Measurements from ENCODE around the gene HCAR2. TPM values are rescaled to one million over a fixed set of nuclear protein-coding genes. Genes with fewer than 3 reads are reported as not detected.
A peak's percentile ranks its signal among the peaks of the same experiment; 100 is the strongest.
"Not testable (repeated sequence)": the region's sequence is repeated elsewhere in the genome, so short reads cannot be mapped to it uniquely, and the experiment has no call there.

The HCAR2 gene
- total RNA-seq, 1 donor from 2014 or later: 2.6 TPM

- DNase-seq (ENCODE audit: low spot score); intact Hi-C loops (cut with DNase I); ATAC-seq: not testable (repeated sequence)
Observed at GRCh38 chr12:122676781-122677180, 26.4 kb downstream of the HCAR2 start.

GRCh38 chr12:122676015-122676414 is 27.1 kb downstream of the HCAR2 start:
- ATAC-seq; intact Hi-C loops (cut with DNase I): not testable (repeated sequence)

GRCh38 chr12:122672515-122672914 is 30.6 kb downstream of the HCAR2 start:
- intact Hi-C loops (cut with DNase I): no loop called here
- ATAC-seq (no peak), DNase-seq (ENCODE audit: low spot score) (no peak)

More at GRCh38 chr12:122676015-122676414, 27.1 kb downstream of the HCAR2 start:
- not testable (repeated sequence) for DNase-seq (ENCODE audit: low spot score)

DNA sequence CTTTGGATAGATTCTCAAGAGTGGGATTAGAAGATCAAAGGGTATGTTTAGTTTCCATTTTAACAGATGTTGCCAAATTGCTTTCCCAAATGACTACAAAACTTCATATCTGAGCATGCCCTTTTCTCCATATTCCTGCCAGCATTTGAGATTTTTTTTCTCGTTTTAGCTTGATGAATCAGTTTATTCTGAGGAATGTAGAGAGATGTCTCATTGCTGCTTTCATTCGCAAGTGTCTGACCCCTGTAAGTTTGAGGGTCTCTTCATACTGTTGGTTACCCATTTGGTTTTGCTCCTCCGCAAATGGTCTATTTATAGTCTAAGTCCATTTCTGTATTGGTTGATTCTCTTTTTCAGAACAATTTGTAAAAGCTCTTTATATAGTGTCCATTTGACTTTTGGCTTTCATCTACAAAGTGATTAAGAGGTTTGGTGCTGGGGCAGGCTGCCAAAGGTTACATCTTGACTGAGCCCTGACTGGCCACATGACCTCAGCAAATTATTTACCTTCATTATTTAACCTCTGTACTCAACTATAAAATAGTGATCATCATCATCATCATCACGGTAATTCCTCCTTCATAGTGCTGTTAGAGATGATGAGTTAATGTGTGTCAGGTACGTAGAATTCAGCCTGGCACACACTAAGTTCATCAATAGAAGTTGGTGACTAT is 33.6 kb downstream of the HCAR2 start:
- no peak for DNase-seq (ENCODE audit: low spot score)
- intact Hi-C loops (cut with DNase I): loop anchor here (5.0 kb wide), 1 partner anchor 993 kb away; no protein-coding TSS in a partner anchor
- ATAC-seq: peak; percentile 60

DNA sequence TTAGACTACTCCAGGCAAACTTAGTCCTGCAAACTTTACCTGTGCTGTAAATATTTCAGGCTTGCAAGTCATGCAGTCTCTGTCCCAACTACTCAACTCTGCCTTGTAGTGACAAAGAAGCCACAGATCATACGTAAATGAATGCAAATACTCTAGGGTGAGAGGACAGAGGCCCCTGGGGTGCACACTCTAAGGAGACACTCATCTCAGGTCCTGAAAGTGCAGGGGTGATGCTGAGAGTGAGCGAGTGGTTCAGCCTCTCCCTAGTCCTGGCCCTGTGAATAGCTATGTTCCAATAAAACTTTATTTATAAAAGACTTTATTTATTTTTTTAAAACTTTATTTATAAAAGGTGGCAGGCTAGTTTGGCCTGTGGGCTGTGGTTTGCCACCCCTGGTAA is 34.9 kb downstream of the HCAR2 start:
- intact Hi-C loops (cut with DNase I): loop anchor here (5.0 kb wide), 1 partner anchor 994 kb away; no protein-coding TSS in a partner anchor
- ATAC-seq (no peak), DNase-seq (ENCODE audit: low spot score) (no peak)

DNA sequence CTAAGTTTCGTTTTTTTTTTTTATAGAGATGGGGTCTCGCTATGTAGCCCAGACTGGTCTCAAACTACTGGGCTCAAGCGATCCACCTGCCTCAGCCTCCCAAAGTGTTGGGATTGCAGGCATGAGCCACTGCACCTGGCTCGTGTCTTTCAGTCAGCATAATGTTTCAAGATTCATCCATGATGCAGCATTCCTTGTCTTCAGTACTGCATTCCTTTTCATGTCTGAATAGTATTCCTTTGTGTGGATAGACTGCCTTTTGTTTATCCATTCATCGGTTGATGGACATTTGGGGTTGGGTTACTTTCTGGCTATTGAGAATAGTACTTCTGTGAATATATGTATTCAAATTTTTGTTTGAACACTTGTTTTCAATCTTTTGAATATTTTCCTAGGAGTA is 37.4 kb downstream of the HCAR2 start:
- no peak for DNase-seq (ENCODE audit: low spot score)
- ATAC-seq: no peak
- intact Hi-C loops (cut with DNase I): loop anchor here (5.0 kb wide), 1 partner anchor 997 kb away; no protein-coding TSS in a partner anchor

GRCh38 chr12:122665349-122665748 is 37.8 kb downstream of the HCAR2 start:
- intact Hi-C loops (cut with DNase I): loop anchor here (5.0 kb wide), 1 partner anchor 997 kb away; no protein-coding TSS in a partner anchor
- DNase-seq (ENCODE audit: low spot score) (no peak), ATAC-seq (no peak)

DNA sequence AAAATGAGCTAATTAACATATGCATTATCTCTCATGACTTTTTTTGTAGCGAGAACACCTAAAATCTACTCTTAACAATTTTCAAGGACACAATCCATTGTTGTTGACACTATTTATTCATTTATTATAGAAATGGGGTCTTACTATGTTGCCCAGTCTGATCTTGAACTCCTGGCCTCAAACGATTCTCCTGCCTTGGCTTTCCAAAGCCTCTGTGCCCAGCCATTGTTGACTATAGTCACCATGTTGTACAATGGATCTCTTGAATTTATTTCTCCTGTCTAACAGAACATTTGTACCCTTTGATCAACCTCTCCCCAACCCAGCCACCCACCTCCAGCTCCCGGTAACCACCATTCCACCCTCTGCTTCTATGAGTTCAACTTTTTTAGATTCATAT is 41.2 kb downstream of the HCAR2 start:
- intact Hi-C loops (cut with DNase I): no loop called here
- DNase-seq (ENCODE audit: low spot score): no peak
- no peak for ATAC-seq

DNA sequence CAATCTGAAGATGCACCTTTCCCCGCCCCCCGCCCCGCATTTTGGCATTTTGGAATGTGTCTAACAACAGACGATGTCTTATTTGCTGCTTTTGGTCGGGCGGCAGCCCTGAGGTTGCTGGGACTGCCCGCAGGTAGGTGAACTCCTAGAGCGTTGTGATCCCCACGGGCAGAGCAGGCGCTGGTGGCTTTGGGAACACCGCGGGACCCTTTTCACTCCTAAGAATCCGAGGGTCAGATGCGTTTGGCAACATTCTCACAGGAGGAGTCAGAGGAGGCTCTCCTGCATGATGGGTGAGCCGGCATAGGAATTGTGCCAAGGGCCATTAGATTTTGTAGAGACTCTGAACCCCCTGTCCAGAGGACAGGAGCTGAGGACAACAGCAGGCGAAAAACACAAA is 41.9 kb downstream of the HCAR2 start:
- DNase-seq (ENCODE audit: low spot score) (no peak), ATAC-seq (no peak)
- intact Hi-C loops (cut with DNase I): no loop called here

DNA sequence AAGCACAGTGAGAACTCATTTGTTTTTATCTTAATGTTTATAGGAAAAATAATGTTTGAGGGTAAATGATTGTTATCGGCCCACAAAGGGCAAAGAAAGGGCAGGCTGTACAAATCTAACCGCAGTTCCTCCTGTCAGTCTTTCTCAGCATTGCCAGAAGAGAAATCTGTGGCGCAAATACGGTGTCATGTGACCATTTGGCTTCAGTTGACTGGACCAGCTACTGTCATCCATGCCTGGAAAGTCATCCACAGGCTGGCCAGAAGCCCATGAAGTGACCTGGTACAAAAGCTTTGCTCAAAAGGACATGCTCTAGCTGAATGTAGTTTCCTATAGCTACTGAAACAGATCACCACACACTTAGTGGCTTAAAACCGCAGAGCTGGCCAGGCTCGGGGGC is 43.6 kb downstream of the HCAR2 start:
- ATAC-seq: no peak
- DNase-seq (ENCODE audit: low spot score): no peak
- intact Hi-C loops (cut with DNase I): no loop called here

DNA sequence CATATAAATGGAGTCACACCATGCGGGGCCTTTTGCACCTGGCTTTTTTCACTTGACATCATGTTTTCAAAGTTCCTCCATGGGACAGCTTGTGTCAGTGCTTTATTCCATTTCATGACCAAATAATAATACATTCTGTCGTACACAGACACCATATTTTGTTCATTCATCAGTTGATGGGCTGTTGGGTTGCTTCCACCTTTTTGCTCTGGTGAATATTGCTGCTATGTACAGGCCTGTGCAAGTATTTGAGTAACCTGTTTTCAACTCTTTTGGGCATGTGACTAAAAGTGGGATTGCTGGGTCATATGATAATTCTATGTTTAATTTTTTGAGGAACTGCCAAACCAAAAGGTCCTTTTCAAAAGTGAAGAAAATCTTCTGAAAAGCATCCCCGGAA is 46.9 kb downstream of the HCAR2 start:
- ATAC-seq (no peak), DNase-seq (ENCODE audit: low spot score) (no peak)
- intact Hi-C loops (cut with DNase I): no loop called here

DNA sequence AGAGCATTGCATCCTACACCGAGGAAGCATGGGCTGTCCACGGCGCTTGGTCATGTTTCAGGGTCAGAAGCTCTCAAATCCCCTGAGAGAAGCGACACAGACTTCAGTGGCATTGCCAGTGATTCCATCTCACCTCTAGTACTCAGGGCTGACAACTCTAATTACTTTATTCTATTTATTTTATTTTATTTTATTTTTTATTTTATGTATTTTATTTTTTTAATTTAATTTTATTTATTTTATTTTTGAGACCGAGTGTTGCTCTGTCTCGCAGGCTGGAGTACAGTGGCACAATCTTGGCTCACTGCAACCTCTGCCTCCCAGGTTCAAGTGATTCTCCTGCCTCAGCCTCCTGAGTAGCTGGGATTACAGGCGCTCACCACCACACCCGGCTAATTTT is 49.9 kb downstream of the HCAR2 start:
- intact Hi-C loops (cut with DNase I); ATAC-seq; DNase-seq (ENCODE audit: low spot score): not testable (repeated sequence)

DNA sequence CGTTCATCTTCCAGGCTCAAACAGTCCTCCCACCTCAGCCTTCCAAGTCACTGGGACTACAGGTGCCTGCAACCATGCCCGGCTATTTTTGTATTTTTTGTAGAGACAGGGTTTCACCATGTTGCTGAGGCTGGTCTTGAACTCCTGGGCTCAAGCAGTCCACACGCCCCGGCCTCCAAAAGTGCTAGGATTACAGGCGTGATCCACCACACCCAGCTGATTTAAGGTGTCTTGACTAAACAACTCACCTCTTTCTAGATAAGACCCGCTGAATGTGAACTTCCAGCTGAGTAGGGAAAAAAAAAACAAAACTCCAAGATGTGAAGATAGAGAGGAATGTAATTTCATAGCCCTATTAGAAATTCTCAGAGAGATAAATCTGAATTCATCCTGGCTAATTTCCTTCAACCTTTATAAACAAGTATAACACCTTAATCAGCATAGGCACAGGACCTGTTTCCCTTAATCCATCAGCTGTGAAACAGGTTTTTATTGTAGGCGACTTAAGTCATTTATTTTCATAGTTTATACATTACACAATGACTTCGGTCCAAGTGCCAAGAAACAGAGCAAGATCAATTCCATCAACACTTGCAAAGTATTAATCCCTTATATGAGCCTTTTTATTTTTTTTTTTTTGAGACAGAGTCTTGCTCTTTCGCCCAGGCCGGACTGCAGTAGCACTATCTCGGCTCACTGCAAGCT is 51.5 kb downstream of the HCAR2 start:
- DNase-seq (ENCODE audit: low spot score) (no peak), ATAC-seq (no peak)
- intact Hi-C loops (cut with DNase I): no loop called here

Other genes with a start within 250 kb of the HCAR2 start
- gene ZCCHC8, start 202.4 kb downstream of the HCAR2 start, total RNA-seq: 27.1 TPM
- 93.1 TPM for gene RSRC2, start 176.4 kb downstream of the HCAR2 start, total RNA-seq
- 11.3 TPM for gene KNTC1, start 176.1 kb downstream of the HCAR2 start, total RNA-seq
- gene HCAR3, start 13.5 kb upstream of the HCAR2 start, total RNA-seq: 3.5 TPM
- gene HCAR1, start 27.5 kb upstream of the HCAR2 start, total RNA-seq: 1.4 TPM
- gene DENR, start 49.5 kb upstream of the HCAR2 start, total RNA-seq: 32.7 TPM
- 0.89 TPM for gene CCDC62, start 71.2 kb upstream of the HCAR2 start, total RNA-seq
- gene HIP1R, start 132.1 kb upstream of the HCAR2 start, total RNA-seq: 14.3 TPM
- gene VPS37B, start 192.8 kb upstream of the HCAR2 start, total RNA-seq: 24.8 TPM

Data from sciatic nerve (tissue), 2 donors.